Activated CD8-positive, alpha-beta T cell treated with anti-CD3 and anti-CD28 coated beads, Interleukin-2, amount 10 ng/mL, durations not matched to agents 7 days and 5 days (primary cell): ENCODE measurements around the gene PRPF6. TPM values are rescaled to one million over a fixed set of nuclear protein-coding genes. Genes with fewer than 3 reads are reported as not detected.

Experiments used
- ATAC-seq: fragments of 150-1000 bp; cut with Tn5 transposase; one replicate; pipeline ENCODE4 v1.10.0; 2021; ENCODE audit warnings: moderate library complexity
- CTCF ChIA-PET: fragments of 350-600 bp; sonication (Branson Sonifier 250); formaldehyde crosslinking; loops from one replicate; lab custom pipeline; 2021; ENCODE audit warnings: antibody characterized with exemption; lab: Charles Lee
- POLR2A ChIA-PET: fragments of 350-600 bp; sonication (Branson Sonifier 250); formaldehyde crosslinking; loops from one replicate; lab custom pipeline; 2021; ENCODE audit warnings: antibody characterized with exemption; lab: Charles Lee
- DNase-seq: peaks from one replicate; pipeline ENCODE4 v3.0.0-alpha.2; 2020
- H3K27ac Mint-ChIP-seq: one replicate; pipeline ENCODE4 v1.8.0; 2021; ENCODE audit warnings: mild to moderate bottlenecking, mixed read lengths
- H3K27me3 Mint-ChIP-seq: one replicate; pipeline ENCODE4 v1.8.0; 2021; ENCODE audit warnings: low read depth, mixed read lengths
- H3K36me3 Mint-ChIP-seq: one replicate; pipeline ENCODE4 v1.8.0; 2021; ENCODE audit warnings: low read depth, mixed read lengths
- H3K4me1 Mint-ChIP-seq: one replicate; pipeline ENCODE4 v1.8.0; 2021; ENCODE audit warnings: low read depth, mixed read lengths
- H3K4me3 Mint-ChIP-seq: one replicate; pipeline ENCODE4 v1.8.0; 2021; ENCODE audit warnings: mild to moderate bottlenecking, mixed read lengths
- H3K9me3 Mint-ChIP-seq: one replicate; pipeline ENCODE4 v1.8.0; 2022; ENCODE audit warnings: mixed read lengths; ENCODE audit not compliant: insufficient read depth
- total RNA-seq, 2 experiments: library from RNA; stranded (reverse); gene quantifications; one replicate each; pipeline ENCODE4 v1.2.3, GENCODE V29; 2021

PRPF6 gene
- total RNA-seq, 2 experiments from 2014 or later = 64.7 to 68.3 TPM

DNA sequence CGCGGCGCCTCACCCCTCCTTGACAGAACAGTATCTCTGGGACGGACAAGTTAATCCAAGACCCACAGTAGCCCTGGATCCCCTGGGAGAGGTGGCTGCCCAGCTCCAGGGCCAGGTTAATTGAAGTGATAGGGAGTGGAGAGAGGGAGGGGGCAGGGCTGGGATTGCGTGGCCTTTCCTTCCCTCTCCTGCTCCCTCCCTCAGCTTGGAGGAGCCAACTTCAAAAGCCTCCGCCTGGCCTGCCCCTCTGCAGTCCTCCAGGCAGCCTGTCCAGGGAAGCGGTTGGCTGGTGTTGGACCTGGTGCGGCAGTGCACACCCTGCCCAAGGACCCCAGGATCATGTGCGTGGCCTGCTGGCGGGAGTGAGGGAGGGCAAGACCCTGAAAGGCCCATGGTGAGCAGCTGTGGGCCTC lies 55.0 kb downstream of the PRPF6 start, which contains the start of gene C20orf204:
Gene C20orf204 (plus strand): TSS at position 250 of the 413 bp plus-strand sequence. CDS start 142 bp downstream, at position 392.
- POLR2A ChIA-PET = interaction anchor here (1.2 to 6.0 kb wide), 4 partner anchors 11 to 140 kb away, joined by 3 to 77 read pairs (median 4); partner anchors contain the start of genes PRPF6 and SAMD10
- H3K27ac Mint-ChIP-seq = peak within 1 kb of the TSS; percentile 99
- H3K4me1 Mint-ChIP-seq = peaks cover 68% of the 10 kb centered on the region

DNA sequence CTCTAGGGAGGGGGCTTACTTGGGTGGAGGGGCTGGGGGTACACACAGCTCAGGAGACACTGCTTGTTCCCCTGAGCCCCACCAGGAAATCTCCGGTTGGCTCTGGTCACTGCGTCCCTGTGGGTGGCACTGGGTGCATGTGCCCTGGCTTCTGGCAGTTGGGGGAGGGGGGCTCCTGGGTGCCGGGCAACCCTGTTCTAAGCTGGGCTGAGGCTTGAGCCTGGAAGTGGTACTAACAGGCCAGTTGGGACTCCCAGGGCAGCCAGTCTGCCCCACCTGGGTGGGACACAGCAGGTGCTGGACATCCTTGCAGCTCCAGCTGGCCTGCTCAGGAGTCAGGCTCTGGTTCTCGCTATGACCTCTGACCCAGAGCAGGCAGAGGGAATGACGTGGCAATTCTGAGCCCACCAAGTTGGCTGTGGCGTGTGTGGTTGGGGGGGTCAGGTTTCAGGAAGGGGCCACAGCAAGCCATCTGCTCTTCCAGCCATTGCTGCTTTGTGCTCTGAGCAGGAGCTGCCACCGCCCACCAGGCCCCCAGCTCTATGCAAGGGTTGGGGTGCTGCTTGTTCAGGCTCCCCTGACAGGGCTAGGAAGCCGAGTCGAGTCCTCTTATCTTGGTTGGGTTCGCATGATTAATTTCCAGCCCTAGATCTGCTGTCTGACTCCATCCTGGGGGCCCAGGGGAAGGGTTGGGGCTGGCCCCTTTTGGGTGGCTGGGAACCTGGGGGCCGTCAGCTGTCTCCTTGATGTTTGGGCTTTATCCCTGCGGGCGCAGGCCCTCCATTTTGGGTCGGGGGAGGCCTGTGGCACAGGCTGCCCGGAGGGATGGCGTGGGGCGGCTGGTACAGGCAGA lies 55.6 kb downstream of the PRPF6 start:
- Mint-ChIP-seq H3K36me3 (peaks cover 32% of the 10 kb centered on the region), H3K27me3 (no peaks in the 10 kb centered on the region), H3K4me3 (peak overlapping the region; percentile 76), H3K27ac (peak overlapping the region; percentile 99), H3K9me3 (no peaks in the 10 kb centered on the region), H3K4me1 (peaks cover 74% of the 10 kb centered on the region)
- DNase-seq (no peak), ATAC-seq (no peak)
- ChIA-PET POLR2A (interaction anchor here (0.8 to 6.0 kb wide), 6 partner anchors 11 to 141 kb away, joined by 3 to 77 read pairs (median 4); partner anchors contain the start of genes OPRL1, PRPF6, RGS19 and SAMD10), CTCF (interaction anchor here (1.1 to 7.5 kb wide), 6 partner anchors 10 to 499 kb away, joined by 3 to 197 read pairs (median 6); partner anchors contain the start of genes PRPF6, SAMD10 and SOX18)

More for the DNA sequence above, 55.0 kb downstream of the PRPF6 start, which contains the start of gene C20orf204:
- H3K36me3 Mint-ChIP-seq = peaks cover 35% of the 10 kb centered on the region
- H3K9me3 Mint-ChIP-seq = no peaks in the 10 kb centered on the region
- peak within 1 kb of the TSS; percentile 76 for H3K4me3 Mint-ChIP-seq
- CTCF ChIA-PET = interaction anchor here (1.6 to 7.5 kb wide), 3 partner anchors 55 to 498 kb away, joined by 4 to 197 read pairs (median 9); partner anchors contain the start of genes PRPF6 and SAMD10
- no peaks in the 10 kb centered on the region for H3K27me3 Mint-ChIP-seq
- ATAC-seq = no peak
- DNase-seq = no peak

DNA sequence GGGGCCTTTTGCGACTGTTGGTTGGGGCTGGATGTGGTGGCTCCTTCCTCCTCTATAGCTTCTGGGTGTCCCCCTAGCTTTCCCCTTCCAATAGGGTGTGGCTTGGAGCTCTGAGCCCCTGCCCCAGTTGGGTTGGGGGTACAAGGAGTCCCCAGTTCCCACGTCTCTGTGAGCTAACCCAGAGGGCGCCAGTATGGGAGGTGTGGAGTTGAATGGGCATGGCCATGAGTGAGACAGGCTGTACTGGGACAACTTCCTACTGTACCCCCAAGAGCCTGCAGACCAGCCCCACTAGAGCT lies 56.2 kb downstream of the PRPF6 start:
- ATAC-seq (no peak), DNase-seq (no peak)
- peaks cover 26% of the 10 kb centered on the region for H3K36me3 Mint-ChIP-seq
- H3K9me3 Mint-ChIP-seq = no peaks in the 10 kb centered on the region
- H3K27ac Mint-ChIP-seq = peak overlapping the region; percentile 99
- H3K4me1 Mint-ChIP-seq = peaks cover 80% of the 10 kb centered on the region
- peak overlapping the region; percentile 76 for H3K4me3 Mint-ChIP-seq
- POLR2A ChIA-PET = interaction anchor here (0.8 to 6.0 kb wide), 5 partner anchors 10 to 59 kb away, joined by 3 to 77 read pairs (median 4); partner anchors contain the start of genes OPRL1, PRPF6, RGS19 and SAMD10
- H3K27me3 Mint-ChIP-seq = no peaks in the 10 kb centered on the region
- CTCF ChIA-PET = interaction anchor here (1.1 to 7.5 kb wide), 7 partner anchors 10 to 499 kb away, joined by 3 to 197 read pairs (median 9); partner anchors contain the start of genes LKAAEAR1, PRPF6, SAMD10 and SOX18

DNA sequence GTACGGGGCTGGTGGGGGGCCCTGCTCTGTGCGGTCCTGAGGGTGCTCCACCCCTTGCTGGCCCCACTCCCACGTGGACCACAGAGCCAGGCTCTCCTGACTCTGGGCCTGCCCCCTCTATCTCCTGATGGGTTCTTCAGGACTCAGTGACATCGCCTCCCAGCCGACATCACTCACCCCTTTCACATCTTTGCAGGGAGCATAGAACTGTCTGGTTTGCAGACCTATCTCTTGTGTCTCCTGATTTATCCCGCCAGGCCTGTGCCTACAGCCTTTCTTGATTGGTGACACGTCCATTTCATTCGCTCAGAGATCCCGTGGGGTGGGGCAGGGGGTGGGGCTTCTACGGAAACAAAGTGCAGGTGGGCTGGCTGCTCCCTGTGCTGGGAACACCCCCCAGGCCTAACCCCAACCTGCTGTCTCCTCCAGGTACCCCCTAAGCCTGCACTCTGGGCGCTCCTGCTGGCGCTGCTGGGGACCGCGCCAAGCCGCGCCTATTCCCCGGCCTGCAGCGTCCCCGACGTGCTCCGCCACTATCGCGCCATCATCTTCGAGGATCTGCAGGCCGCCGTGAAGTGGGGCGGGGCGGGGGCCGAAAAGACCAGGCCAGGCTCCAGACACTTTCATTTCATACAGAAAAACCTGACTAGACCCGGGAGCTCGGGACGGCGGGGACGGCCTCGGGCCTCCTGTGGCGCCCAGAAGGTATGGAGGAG lies 56.7 kb downstream of the PRPF6 start:
- DNase-seq (peak; percentile 47), ATAC-seq (no peak)
- POLR2A ChIA-PET = interaction anchor here (0.6 to 6.0 kb wide), 11 partner anchors 13 to 69 kb away, joined by 3 to 77 read pairs (median 4); partner anchors contain the start of genes OPRL1, PRPF6, RGS19 and SAMD10
- peaks cover 21% of the 10 kb centered on the region for H3K36me3 Mint-ChIP-seq
- H3K9me3 Mint-ChIP-seq = no peaks in the 10 kb centered on the region
- peak overlapping the region; percentile 76 for H3K4me3 Mint-ChIP-seq
- no peaks in the 10 kb centered on the region for H3K27me3 Mint-ChIP-seq
- peaks cover 81% of the 10 kb centered on the region for H3K4me1 Mint-ChIP-seq
- peak overlapping the region; percentile 99 for H3K27ac Mint-ChIP-seq
- CTCF ChIA-PET = interaction anchor here (0.9 to 7.5 kb wide), 27 partner anchors 10 to 500 kb away, joined by 3 to 197 read pairs (median 9); partner anchors contain the start of genes LKAAEAR1, PRPF6, SAMD10 and SOX18

DNA sequence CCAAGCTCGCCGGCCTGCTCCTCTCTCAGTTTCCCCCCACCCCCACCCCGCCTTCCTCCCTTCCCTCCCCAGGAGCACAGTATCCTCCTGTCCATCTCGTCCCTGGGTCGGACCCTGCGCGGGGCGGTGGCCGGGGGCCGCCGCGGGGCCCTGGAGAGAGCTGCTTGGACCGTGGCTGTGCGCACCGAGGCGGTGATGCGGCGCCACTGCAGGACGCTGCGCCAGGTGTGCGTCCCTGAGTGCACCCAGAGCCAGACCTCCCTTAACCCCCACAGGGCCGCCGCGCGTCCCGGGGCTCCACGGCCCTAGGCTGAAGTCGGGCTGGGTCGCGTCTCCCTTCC lies 57.3 kb downstream of the PRPF6 start:
- Mint-ChIP-seq H3K36me3 (peaks cover 18% of the 10 kb centered on the region), H3K4me3 (peak overlapping the region; percentile 76), H3K4me1 (peaks cover 80% of the 10 kb centered on the region), H3K9me3 (no peaks in the 10 kb centered on the region), H3K27me3 (no peaks in the 10 kb centered on the region), H3K27ac (no peak overlapping the region)
- CTCF ChIA-PET = interaction anchor here (0.7 to 7.5 kb wide), 30 partner anchors 9 to 500 kb away, joined by 3 to 197 read pairs (median 8); partner anchors contain the start of genes LKAAEAR1, OPRL1, PRPF6 and RGS19
- ATAC-seq = peak; percentile 31
- DNase-seq = peak; percentile 47
- POLR2A ChIA-PET = interaction anchor here (0.6 to 6.0 kb wide), 12 partner anchors 13 to 501 kb away, joined by 3 to 77 read pairs (median 4); partner anchors contain the start of genes LIME1, PRPF6, PTK6 and SAMD10

DNA sequence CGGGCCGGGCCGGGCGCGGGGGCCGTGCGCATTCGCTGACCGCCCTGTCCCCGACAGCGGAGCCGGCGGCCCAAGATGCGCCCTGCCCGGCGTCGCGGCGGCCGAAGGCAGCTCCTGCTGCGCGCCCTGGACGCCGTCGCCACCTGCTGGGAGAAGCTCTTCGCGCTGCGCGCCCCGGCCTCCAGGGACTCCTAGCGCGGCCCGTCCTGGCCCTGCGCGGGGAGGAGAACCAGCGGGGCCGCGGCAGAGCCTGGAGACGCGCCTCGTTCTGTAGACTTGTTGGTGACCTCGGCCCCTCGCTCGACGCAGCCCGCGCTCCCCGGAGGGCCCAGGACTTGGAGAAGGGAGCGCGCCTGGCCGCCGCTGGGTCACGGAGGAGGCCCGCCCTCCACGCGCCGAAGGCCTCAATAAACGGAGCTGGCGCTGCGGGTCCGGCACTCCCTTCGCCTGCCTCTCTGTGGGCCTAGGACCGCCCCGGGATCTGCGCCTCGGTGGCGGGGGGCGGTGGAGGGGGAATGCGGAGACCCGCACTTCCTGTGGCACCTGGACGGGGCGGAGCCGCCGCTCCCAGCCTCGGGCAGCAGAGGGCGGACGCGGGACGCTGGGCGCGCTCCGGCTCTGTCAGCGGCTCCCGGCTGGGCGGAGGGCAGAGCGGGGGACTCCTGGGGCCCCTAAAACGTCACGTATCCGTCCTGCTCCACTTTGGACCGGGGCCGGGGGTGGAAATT lies 57.8 kb downstream of the PRPF6 start:
- H3K9me3 Mint-ChIP-seq = no peaks in the 10 kb centered on the region
- H3K36me3 Mint-ChIP-seq = peaks cover 15% of the 10 kb centered on the region
- POLR2A ChIA-PET = interaction anchor here (0.6 to 6.0 kb wide), 16 partner anchors 14 to 501 kb away, joined by 3 to 77 read pairs (median 3); partner anchors contain the start of genes LIME1, PRPF6, PTK6 and SAMD10
- DNase-seq = peak; percentile 84
- CTCF ChIA-PET = interaction anchor here (0.7 to 7.5 kb wide), 33 partner anchors 9 to 504 kb away, joined by 3 to 197 read pairs (median 7); partner anchors contain the start of genes LKAAEAR1, OPRL1, PRPF6 and RGS19
- ATAC-seq = peak; percentile 76
- H3K4me3 Mint-ChIP-seq = peak overlapping the region; percentile 76
- H3K4me1 Mint-ChIP-seq = peaks cover 76% of the 10 kb centered on the region
- H3K27ac Mint-ChIP-seq = peak overlapping the region; percentile 78
- H3K27me3 Mint-ChIP-seq = no peaks in the 10 kb centered on the region

DNA sequence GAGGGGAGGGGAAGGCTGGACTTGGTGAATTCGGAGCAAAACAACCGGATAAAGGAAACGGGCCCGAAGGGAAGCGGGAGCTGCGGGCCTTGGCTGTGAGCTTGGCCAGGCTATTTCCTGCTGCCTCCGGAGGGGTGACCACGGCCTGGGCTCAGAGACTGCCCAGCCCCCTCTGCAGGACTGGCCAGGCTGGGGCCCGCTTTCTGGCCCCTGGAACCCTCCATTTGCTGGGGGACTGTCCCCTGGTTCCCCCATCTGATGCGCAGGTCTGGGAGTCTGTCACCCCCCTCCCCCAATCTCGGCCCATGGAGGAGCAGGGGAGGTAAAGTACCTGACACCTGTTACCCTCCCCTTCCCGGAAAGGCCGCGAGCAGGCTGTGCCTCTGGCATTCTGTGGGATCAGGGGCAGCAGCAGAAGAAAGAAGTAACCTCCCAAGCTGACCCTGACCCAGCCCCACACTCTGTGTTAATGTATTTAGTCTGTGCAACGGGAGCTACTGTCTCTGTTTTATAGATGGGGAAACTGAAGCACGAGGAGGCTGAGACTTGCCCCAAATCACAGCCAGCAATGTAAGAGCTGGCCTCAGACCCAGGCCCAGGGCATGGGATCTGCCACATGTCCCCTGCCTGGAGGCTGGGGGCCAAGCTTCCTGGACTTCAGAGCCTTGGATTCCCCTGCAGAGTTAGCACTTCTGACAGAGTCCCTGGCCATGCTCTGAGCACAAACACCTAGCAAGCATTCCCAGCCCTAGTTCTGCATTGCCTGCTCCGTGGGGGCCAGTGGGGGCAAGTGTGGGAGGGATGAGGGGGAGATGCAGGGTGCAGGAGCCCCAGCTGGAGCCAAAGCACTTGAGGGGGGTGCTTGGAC lies 58.6 kb downstream of the PRPF6 start:
- no peaks in the 10 kb centered on the region for H3K9me3 Mint-ChIP-seq
- CTCF ChIA-PET = interaction anchor here (0.7 to 7.5 kb wide), 23 partner anchors 12 to 505 kb away, joined by 3 to 197 read pairs (median 12); partner anchors contain the start of genes LKAAEAR1, PRPF6, SAMD10 and SOX18
- no peak for ATAC-seq
- H3K4me1 Mint-ChIP-seq = peaks cover 71% of the 10 kb centered on the region
- DNase-seq = no peak
- POLR2A ChIA-PET = interaction anchor here (0.9 to 6.0 kb wide), 11 partner anchors 15 to 303 kb away, joined by 3 to 77 read pairs (median 3); partner anchors contain the start of genes LIME1, PRPF6, SAMD10 and TCEA2
- H3K27ac Mint-ChIP-seq = peak overlapping the region; percentile 49
- H3K27me3 Mint-ChIP-seq = no peaks in the 10 kb centered on the region
- H3K4me3 Mint-ChIP-seq = peak overlapping the region; percentile 76
- H3K36me3 Mint-ChIP-seq = peaks cover 7% of the 10 kb centered on the region

DNA sequence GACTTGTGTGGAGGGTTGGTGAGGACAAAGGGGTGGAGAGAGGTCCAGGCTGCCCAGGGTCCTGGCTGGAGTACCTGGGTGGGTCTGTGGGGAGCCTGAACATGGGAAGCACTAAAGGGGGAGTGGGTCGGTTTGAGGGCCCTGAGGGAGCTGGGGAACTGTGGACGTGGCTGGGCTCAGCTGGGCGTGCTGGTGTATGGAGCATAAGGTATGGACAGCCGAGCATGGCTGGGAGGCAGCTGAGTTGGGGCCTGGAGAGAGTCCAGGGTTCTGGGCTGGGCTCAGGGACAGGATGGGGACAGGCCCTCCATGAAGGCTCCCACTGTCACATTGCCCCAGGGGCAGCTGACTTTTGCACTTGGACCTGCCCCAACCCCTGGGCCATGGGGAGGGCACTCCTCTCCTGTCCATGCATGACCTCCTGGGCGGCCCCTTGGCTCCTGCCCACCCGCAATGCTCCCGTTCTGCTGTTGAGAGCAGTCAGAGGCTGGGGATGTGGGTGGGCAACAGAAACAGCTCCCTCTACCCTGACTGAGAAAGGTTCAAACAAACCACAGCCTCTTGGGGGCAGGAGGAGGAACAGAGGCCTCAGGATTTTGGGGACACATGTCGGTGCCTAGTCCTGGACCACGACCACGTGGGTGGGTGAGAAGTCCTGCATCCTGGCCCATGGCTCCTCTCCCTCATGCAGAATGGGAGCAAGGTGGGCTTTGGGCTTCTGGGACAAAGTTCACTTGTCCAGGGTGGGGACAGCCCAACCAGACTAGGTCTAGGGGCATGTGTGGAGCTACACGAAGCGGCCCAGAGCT lies 59.5 kb downstream of the PRPF6 start:
- peak overlapping the region; percentile 69 for H3K27ac Mint-ChIP-seq
- no peak overlapping the region for H3K4me3 Mint-ChIP-seq
- H3K9me3 Mint-ChIP-seq = no peaks in the 10 kb centered on the region
- H3K4me1 Mint-ChIP-seq = peaks cover 65% of the 10 kb centered on the region
- H3K36me3 Mint-ChIP-seq = peaks cover under 1% of the 10 kb centered on the region
- CTCF ChIA-PET = interaction anchor here (0.9 to 7.5 kb wide), 12 partner anchors 11 to 80 kb away, joined by 4 to 197 read pairs (median 19); partner anchors contain the start of genes PRPF6, SAMD10, SOX18 and TCEA2
- POLR2A ChIA-PET = interaction anchor here (0.9 to 6.0 kb wide), 3 partner anchors 37 to 84 kb away, joined by 3 to 77 read pairs (median 4); partner anchors contain the start of genes PRPF6, SAMD10 and UCKL1
- no peak for DNase-seq
- no peaks in the 10 kb centered on the region for H3K27me3 Mint-ChIP-seq
- ATAC-seq = no peak
